GM18505 (cell line): ENCODE measurements around the gene KIN.
A peak's percentile ranks its signal among the peaks of the same experiment; 100 is the strongest.
"Not testable (repeated sequence)": the region's sequence is repeated elsewhere in the genome, so short reads cannot be mapped to it uniquely, and the experiment has no call there.

Experiments used
- ATAC-seq: cut with Tn5 transposase; IDR thresholded peaks from one replicate; pipeline ENCODE4 v1.9.1; 2021; ENCODE audit not compliant: unreplicated experiment
- POLR2A ChIP-seq: IDR thresholded peaks from 4 replicates; pipeline ENCODE4 v1.6.1; 2011; ENCODE audit warnings: borderline replicate concordance; ENCODE audit not compliant: insufficient read depth, insufficient read length; ENCODE audit errors: extremely low read depth

KIN gene

DNA sequence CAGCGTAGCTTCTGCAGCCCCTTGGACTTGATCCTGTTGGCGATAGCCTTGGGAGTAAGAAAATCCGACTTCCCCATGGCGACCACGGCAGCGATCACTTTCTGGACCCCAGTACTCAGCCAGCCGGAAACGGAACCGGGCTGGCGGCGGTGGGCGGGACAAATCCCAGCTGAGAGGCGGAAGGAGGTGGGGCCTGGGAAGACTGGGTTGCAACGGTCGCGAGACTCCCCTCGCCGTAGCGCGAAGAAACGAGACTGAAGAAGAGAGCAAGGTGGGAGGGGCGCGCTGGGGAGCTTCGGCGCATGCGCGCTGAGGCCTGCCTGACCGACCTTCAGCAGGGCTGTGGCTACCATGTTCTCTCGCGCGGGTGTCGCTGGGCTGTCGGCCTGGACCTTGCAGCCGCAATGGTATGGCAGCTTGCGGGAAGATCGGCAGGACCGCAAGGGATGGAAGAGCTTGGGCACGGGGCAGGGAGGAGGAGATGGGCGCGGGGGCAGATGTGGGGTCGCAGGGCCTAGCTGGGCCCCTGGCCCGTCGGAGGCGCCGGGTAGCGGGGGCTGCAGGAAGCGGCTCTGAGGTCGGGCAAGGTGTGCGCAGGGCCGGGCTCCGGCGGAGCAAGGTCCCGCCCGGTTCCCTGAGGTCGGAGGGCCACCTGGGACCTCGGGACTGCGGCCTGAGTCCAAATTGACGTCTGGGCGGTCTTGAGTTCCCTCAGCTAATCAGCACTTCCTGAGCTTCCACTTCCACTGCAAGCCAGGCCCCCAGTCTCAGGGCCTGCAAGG, at the start of gene KIN, which contains the start of gene ATP5F1C:
Gene KIN (minus strand): TSS at position 137 of the 782 bp plus-strand sequence. CDS start 60 bp downstream, at position 77.
Gene ATP5F1C (plus strand): TSS at position 321 of the 782 bp plus-strand sequence. CDS start 31 bp downstream, at position 352.
- peak; percentile 94 for ATAC-seq
- TF ChIP-seq POLR2A: peak; percentile 93

- no peak for ATAC-seq
- no peak for TF ChIP-seq POLR2A
These were observed 48.8 kb upstream of the KIN start for GRCh38 chr10:7836571-7836970.

DNA sequence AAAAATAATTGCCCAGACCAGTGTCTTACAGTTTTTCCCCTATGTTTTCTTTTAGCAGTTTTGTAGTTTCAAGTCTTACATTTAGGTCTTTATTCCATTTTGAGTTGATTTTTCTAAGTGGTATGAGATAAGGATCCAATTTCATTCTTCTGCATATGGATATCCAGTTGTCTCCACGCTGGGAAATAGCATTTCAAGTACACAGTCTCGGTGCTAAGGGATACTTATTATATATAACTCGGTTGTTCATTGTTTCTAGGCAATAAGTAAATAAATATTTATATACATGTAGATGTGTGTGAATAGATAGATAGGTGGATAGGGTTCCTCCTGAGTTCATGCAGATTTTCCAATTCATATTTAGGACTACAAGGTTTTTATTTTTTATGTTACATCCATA, 46.5 kb upstream of the KIN start:
- ATAC-seq: no peak
- TF ChIP-seq POLR2A: no peak

DNA sequence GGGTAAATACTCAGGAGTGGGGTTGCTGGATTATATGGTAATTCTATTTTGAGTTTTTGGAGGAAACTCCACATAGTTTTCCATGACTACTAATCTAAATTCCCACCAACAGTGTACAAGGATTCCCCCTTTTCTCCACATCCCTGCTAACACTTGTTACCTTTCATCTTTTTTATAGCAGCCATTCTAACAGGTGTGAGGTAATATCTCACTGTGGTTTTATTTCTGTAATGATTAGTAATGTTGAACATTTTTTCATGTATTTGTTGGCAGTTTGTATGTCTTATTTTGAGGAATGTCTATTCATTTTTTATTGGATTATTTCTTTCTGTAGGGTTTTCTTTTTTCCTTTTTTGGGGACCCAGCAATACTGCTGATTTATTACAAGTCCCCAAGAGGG, 45.4 kb upstream of the KIN start:
- no peak for TF ChIP-seq POLR2A
- no peak for ATAC-seq

DNA sequence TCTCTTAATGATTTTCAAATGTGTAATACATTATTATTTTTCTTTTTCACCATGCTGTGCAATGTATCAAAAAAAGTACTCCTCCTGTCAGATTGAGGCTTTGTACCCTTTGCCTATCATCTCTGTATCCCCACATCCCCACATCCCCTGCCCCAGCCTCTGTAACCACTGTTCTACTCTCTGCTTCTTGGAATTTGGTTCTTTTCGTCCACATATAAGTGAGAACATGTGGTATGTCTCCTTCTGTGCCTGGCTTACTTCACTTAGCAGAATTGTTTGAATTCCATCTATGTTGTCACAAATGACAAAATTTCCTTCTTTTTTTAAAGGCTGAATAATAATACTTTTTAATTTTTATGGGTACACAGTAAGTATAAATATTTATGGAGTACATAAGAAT, 44.3 kb upstream of the KIN start:
- no peak for TF ChIP-seq POLR2A

GRCh38 chr10:7829289-7829834, 41.6 kb upstream of the KIN start:
- ATAC-seq: no peak
- TF ChIP-seq POLR2A: no peak

More for the DNA sequence above, 44.3 kb upstream of the KIN start:
- no peak for ATAC-seq

GRCh38 chr10:7826971-7827370, 39.2 kb upstream of the KIN start:
- no peak for ATAC-seq
- no peak for TF ChIP-seq POLR2A

DNA sequence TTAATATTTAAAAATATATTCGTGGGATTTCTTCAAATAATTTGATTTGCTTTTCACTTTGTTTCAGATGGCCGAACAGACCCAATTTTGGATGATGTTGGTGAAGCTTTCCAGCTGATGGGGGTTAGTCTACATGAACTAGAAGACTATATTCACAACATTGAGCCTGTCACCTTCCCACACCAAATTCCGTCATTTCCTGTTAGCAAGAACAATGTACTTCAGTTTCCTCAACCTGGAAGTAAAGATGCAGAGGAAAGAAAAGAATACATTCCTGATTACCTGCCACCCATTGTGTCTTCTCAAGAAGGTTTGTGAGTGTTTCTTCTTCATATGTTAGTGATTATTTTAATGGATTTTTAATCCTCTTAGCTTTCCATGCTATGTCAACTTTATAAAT, 36.5 kb upstream of the KIN start:
- no peak for TF ChIP-seq POLR2A

GRCh38 chr10:7819121-7819460, 31.3 kb upstream of the KIN start:
- peak; percentile 36 for ATAC-seq
- TF ChIP-seq POLR2A: no peak

More for the DNA sequence above, 36.5 kb upstream of the KIN start:
- no peak for ATAC-seq

- peak; percentile 91 for TF ChIP-seq POLR2A
- ATAC-seq: peak; percentile 89
These were observed 30.7 kb upstream of the KIN start, which contains the start of gene TAF3 for GRCh38 chr10:7818295-7819120. TSS of gene TAF3 (plus strand) at chr10:7818505. CDS start at chr10:7818710, 205 bp downstream.

GRCh38 chr10:7817984-7818294, 30.1 kb upstream of the KIN start:
- no peak for TF ChIP-seq POLR2A
- ATAC-seq: peak; percentile 8

DNA sequence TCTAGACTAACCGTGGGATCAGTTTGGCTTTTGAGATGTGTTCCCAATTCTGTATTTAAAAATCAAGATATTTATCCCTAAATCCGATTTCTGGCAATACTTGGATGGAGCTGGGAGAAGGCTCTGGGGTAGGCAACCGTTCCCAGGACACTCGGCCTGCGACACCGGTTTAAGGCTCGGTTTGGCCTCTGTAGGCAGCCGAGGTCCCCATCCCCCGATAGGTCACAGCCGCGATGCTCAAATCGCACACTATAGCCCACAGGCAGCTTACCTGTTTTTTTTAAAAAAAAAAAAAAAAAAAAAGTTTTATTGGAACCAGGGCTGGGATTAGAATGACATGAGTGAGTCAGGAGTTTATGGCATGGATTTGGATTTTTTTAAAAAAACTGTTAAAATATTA, 29.8 kb upstream of the KIN start:
- no peak for TF ChIP-seq POLR2A

GRCh38 chr10:7813481-7813880, 25.7 kb upstream of the KIN start:
- TF ChIP-seq POLR2A: no peak

More for the DNA sequence above, 29.8 kb upstream of the KIN start:
- ATAC-seq: no peak

GRCh38 chr10:7811743-7812142, 23.9 kb upstream of the KIN start:
- ATAC-seq: not testable (repeated sequence)

More at GRCh38 chr10:7813481-7813880, 25.7 kb upstream of the KIN start:
- ATAC-seq: no peak
